Measurements from ENCODE around the gene ABTB2. TPM values are rescaled to one million over a fixed set of nuclear protein-coding genes. Genes with fewer than 3 reads are reported as not detected.

ABTB2 gene
- total and polyA plus RNA-seq, 9 of the 15 experiments (the other 6 are each of a cell fraction or from before 2014, with no cell fraction given): 0.03 to 0.18 (median 0.12) TPM; not detected in 2

DNA sequence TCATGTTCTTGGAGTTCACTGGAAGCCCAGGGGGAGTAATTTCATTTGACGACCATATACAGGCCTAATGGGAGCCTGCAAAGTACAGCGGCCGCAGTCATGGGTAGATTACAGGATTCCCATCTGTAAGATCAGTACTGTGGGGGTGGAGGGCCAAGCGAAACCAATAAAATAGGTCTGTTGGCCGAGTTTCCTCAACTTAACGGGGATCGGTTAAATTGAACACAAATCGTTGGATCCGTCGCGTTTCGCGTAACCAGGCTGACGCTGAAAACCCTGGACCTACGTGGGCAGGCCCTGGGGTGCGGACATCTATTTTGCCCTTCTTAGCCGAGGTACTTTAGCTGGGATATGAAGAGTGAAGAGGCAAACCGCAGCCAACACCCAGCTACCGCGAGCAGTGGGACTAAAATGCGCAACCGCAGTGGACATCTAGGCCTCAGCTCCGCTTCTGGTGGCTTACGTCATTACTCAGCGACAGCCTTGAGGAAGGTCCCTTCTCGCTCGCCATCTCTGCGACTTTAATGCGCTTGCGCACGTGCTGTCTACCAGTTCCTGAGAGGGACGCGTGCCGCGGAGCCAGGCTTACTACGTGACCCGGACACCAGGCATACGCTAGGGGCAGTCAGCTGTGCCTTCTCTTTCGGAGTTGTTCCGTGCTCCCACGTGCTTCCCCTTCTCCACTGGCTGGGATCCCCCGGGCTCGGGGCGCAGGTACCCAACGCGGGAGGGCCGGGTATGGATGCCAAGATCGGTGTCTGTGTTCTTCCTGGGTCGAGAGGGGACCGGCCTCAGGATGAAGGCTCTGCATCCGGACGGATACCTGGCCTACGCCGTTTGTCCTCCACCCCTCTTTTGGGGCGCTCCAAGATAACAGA is 252.5 kb downstream of the ABTB2 start, which contains the start of gene NAT10 (continued):
- TF ChIP-seq POLR2G (IDR thresholded peaks at IDR 0.05; ENCODE audit: low read depth, low read length) (peak; percentile 97), ZNF311 (CRISPR knock-in tag; IDR thresholded peaks at IDR 0.05) (no peak), SREBF2 (CRISPR knock-in tag; IDR thresholded peaks at IDR 0.05) (0 out of 2 replicates have a peak, but pooled peaks have one; percentile 65), ILF3 (IDR thresholded peaks at IDR 0.05; ENCODE audit: borderline replicate concordance) (peak; percentile 61; the same call in 1 of the 2 replicates), TRIM24 (IDR thresholded peaks at IDR 0.05) (no peak), ZNF764 (CRISPR knock-in tag; IDR thresholded peaks at IDR 0.05; ENCODE audit: low read depth) (0 out of 2 replicates have a peak, but pooled peaks have one; percentile 28), KDM5B (IDR thresholded peaks at IDR 0.05; ENCODE audit: insufficient replicate concordance, low read depth, low read length) (peak; percentile 84), RBBP5 (IDR thresholded peaks at IDR 0.05; ENCODE audit: borderline replicate concordance, insufficient read depth, low read length, poor library complexity, severe bottlenecking) (peak; percentile 94), COPS2 (conservative IDR thresholded peaks at IDR 0.05) (no peak), ZSCAN32 (CRISPR knock-in tag; IDR thresholded peaks at IDR 0.05) (peak; percentile 55; the same call in 1 of the 2 replicates), HDAC8 (tag; IDR thresholded peaks at IDR 0.05) (no peak), NR2F6 (CRISPR knock-in tag; IDR thresholded peaks at IDR 0.05) (peak; percentile 81; the same call in 1 of the 2 replicates), GABPB1 (CRISPR knock-in tag; IDR thresholded peaks at IDR 0.05) (peak; percentile 87), MEF2A (IDR thresholded peaks at IDR 0.05; ENCODE audit: control insufficient read depth, low read depth, low read length) (0 out of 2 replicates have a peak, but pooled peaks have one; percentile 13), ZNF133 (CRISPR knock-in tag; IDR thresholded peaks at IDR 0.05) (0 out of 2 replicates have a peak, but pooled peaks have one; percentile 31), ZNF263 (CRISPR knock-in tag; IDR thresholded peaks at IDR 0.05; ENCODE audit: borderline replicate concordance) (peak; percentile 85), ZNF408 (CRISPR knock-in tag; IDR thresholded peaks at IDR 0.05; ENCODE audit: low read depth) (no peak), ZNF277 (CRISPR knock-in tag; IDR thresholded peaks at IDR 0.05; ENCODE audit: borderline replicate concordance) (0 out of 2 replicates have a peak, but pooled peaks have one; percentile 13)
- TF ChIP-seq, protein P1, sequence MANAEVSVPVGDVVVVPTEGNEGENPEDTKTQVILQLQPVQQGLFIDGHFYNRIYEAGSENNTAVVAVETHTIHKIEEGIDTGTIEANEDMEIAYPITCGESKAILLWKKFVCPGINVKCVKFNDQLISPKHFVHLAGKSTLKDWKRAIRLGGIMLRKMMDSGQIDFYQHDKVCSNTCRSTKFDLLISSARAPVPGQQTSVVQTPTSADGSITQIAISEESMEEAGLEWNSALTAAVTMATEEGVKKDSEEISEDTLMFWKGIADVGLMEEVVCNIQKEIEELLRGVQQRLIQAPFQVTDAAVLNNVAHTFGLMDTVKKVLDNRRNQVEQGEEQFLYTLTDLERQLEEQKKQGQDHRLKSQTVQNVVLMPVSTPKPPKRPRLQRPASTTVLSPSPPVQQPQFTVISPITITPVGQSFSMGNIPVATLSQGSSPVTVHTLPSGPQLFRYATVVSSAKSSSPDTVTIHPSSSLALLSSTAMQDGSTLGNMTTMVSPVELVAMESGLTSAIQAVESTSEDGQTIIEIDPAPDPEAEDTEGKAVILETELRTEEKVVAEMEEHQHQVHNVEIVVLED (CRISPR knock-in tag; IDR thresholded peaks at IDR 0.05): peak; percentile 67; the same call in 1 of the 2 replicates
- TF ChIP-seq, protein P2, sequence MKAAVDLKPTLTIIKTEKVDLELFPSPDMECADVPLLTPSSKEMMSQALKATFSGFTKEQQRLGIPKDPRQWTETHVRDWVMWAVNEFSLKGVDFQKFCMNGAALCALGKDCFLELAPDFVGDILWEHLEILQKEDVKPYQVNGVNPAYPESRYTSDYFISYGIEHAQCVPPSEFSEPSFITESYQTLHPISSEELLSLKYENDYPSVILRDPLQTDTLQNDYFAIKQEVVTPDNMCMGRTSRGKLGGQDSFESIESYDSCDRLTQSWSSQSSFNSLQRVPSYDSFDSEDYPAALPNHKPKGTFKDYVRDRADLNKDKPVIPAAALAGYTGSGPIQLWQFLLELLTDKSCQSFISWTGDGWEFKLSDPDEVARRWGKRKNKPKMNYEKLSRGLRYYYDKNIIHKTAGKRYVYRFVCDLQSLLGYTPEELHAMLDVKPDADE (conservative IDR thresholded peaks at IDR 0.05; ENCODE audit: control insufficient read depth, low read depth, low read length): peak; percentile 93
- TF ChIP-seq, protein P3, sequence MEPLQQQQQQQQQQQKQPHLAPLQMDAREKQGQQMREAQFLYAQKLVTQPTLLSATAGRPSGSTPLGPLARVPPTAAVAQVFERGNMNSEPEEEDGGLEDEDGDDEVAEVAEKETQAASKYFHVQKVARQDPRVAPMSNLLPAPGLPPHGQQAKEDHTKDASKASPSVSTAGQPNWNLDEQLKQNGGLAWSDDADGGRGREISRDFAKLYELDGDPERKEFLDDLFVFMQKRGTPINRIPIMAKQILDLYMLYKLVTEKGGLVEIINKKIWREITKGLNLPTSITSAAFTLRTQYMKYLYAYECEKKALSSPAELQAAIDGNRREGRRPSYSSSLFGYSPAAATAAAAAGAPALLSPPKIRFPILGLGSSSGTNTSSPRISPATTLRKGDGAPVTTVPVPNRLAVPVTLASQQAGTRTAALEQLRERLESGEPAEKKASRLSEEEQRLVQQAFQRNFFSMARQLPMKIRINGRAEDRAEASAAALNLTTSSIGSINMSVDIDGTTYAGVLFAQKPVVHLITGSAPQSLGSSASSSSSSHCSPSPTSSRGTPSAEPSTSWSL (CRISPR knock-in tag; IDR thresholded peaks at IDR 0.05; ENCODE audit: borderline replicate concordance): 0 out of 2 replicates have a peak, but pooled peaks have one; percentile 27

Measured in K562 (cell line).